ENCODE data around the gene CT45A5. TPM values are rescaled to one million over a fixed set of nuclear protein-coding genes. Genes with fewer than 3 reads are reported as not detected.
"Not testable (repeated sequence)": the region's sequence is repeated elsewhere in the genome, so short reads cannot be mapped to it uniquely, and the experiment has no call there.

Gene CT45A5, protein sequence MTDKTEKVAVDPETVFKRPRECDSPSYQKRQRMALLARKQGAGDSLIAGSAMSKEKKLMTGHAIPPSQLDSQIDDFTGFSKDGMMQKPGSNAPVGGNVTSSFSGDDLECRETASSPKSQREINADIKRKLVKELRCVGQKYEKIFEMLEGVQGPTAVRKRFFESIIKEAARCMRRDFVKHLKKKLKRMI
- total RNA-seq (not detected), polyA plus RNA-seq (not detected)

- DNase-seq (ENCODE audit: extremely low spot score); H3K4me3 ChIP-seq (ENCODE audit: low read depth, low read length); H3K36me3 ChIP-seq (ENCODE audit: insufficient read depth); H3K27ac ChIP-seq (ENCODE audit: low read depth); H3K4me1 ChIP-seq (ENCODE audit: insufficient read depth): not testable (repeated sequence)
- WGBS: no CpG with 5 or more reads among the region's 16 CpGs
These were observed at the start of gene CT45A5 for GRCh38 chrX:135785403-135785802. Gene CT45A5 (minus strand): TSS chrX:135785503. CDS start chrX:135781729, 3,774 bp downstream.

DNA sequence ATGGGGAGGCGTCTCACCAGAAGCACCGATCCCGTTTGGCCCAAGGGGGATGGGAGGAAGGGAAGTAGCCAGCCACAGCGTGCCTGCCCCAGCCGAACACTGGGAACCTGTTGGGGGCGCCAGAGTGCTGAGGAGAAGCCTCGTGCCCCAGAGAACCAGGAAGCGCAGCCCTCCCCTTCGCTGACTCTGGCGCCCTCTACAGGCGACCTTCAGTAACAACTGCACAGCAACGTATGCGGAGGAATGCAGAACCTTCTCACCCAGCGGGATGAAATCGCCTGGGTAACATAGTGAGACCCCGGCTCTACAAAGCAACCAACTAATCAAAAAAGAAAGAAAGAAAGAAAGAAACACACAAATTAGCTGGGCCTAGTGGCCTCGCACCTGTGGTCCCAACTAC, 34.6 kb upstream of the CT45A5 start, which contains the start of gene CT45A2:
Gene CT45A2 (minus strand): TSS at position 101 of the 400 bp plus-strand sequence. CDS start 3,747 bp downstream, outside the sequence.
- not testable (repeated sequence) for H3K4me3 ChIP-seq (ENCODE audit: low read depth, low read length); H3K27ac ChIP-seq (ENCODE audit: low read depth); H3K36me3 ChIP-seq (ENCODE audit: insufficient read depth); H3K4me1 ChIP-seq (ENCODE audit: insufficient read depth); DNase-seq (ENCODE audit: extremely low spot score)
- no CpG with 5 or more reads among the region's 17 CpGs for WGBS

DNA sequence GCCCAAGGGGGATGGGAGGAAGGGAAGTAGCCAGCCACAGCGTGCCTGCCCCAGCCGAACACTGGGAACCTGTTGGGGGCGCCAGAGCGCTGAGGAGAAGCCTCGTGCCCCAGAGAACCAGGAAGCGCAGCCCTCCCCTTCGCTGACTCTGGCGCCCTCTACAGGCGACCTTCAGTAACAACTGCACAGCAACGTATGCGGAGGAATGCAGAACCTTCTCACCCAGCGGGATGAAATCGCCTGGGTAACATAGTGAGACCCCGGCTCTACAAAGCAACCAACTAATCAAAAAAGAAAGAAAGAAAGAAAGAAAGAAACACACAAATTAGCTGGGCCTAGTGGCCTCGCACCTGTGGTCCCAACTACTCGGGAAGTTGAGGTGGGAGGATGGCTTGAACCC, 17.4 kb upstream of the CT45A5 start, which contains the start of gene CT45A6:
Gene CT45A6 (minus strand): TSS at position 101 of the 400 bp plus-strand sequence. CDS start 3,794 bp downstream, outside the sequence.
- H3K4me1 ChIP-seq (ENCODE audit: insufficient read depth); H3K27ac ChIP-seq (ENCODE audit: low read depth); H3K36me3 ChIP-seq (ENCODE audit: insufficient read depth); DNase-seq (ENCODE audit: extremely low spot score); H3K4me3 ChIP-seq (ENCODE audit: low read depth, low read length): not testable (repeated sequence)
- no CpG with 5 or more reads among the region's 16 CpGs for WGBS

DNA sequence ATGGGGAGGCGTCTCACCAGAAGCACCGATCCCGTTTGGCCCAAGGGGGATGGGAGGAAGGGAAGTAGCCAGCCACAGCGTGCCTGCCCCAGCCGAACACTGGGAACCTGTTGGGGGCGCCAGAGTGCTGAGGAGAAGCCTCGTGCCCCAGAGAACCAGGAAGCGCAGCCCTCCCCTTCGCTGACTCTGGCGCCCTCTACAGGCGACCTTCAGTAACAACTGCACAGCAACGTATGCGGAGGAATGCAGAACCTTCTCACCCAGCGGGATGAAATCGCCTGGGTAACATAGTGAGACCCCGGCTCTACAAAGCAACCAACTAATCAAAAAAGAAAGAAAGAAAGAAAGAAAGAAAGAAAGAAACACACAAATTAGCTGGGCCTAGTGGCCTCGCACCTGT, 17.2 kb downstream of the CT45A5 start, which contains the start of gene CT45A3:
Gene CT45A3 (minus strand): TSS at position 101 of the 400 bp plus-strand sequence. CDS start 3,747 bp downstream, outside the sequence.
- H3K27ac ChIP-seq (ENCODE audit: low read depth); H3K36me3 ChIP-seq (ENCODE audit: insufficient read depth); H3K4me3 ChIP-seq (ENCODE audit: low read depth, low read length); H3K4me1 ChIP-seq (ENCODE audit: insufficient read depth); DNase-seq (ENCODE audit: extremely low spot score): not testable (repeated sequence)
- WGBS: no CpG with 5 or more reads among the region's 17 CpGs

DNA sequence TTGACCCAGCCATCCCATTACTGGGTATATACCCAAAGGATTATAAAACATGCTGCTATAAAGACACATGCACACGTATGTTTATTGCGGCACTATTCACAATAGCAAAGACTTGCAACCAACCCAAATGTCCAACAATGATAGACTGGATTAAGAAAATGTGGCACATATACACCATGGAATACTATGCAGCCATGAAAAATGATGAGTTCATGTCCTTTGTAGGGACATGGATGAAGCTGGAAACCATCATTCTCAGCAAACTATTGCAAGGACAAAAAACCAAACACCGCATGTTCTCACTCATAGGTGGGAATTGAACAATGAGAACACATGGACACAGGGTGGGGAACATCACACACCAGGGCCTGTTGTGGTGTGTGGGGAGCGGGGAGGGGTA, 40.6 kb downstream of the CT45A5 start:
- not testable (repeated sequence) for DNase-seq (ENCODE audit: extremely low spot score); H3K4me3 ChIP-seq (ENCODE audit: low read depth, low read length)
- 89% methylated on average over 4 of the region's 4 CpGs for WGBS

GRCh38 chrX:135741192-135741715, 44.0 kb downstream of the CT45A5 start:
- Histone ChIP-seq H3K4me1 (ENCODE audit: insufficient read depth) (no peaks in the 10 kb centered on the region), H3K4me3 (ENCODE audit: low read depth, low read length) (no peak overlapping the region), H3K27ac (ENCODE audit: low read depth) (no peak overlapping the region), H3K36me3 (ENCODE audit: insufficient read depth) (no peaks in the 10 kb centered on the region)
- WGBS: 90% methylated on average over 23 of the region's 23 CpGs
- DNase-seq (ENCODE audit: extremely low spot score): no peak

More for the DNA sequence above, 40.6 kb downstream of the CT45A5 start:
- not testable (repeated sequence) for H3K4me1 ChIP-seq (ENCODE audit: insufficient read depth); H3K36me3 ChIP-seq (ENCODE audit: insufficient read depth); H3K27ac ChIP-seq (ENCODE audit: low read depth)

- 57% methylated on average over 18 of the region's 18 CpGs for WGBS
- DNase-seq (ENCODE audit: extremely low spot score): no peak
- Histone ChIP-seq H3K27ac (ENCODE audit: low read depth) (no peak overlapping the region), H3K4me3 (ENCODE audit: low read depth, low read length) (no peak overlapping the region), H3K36me3 (ENCODE audit: insufficient read depth) (no peaks in the 10 kb centered on the region), H3K4me1 (ENCODE audit: insufficient read depth) (no peaks in the 10 kb centered on the region)
These were observed 44.6 kb downstream of the CT45A5 start for GRCh38 chrX:135740681-135741149.

- 49% methylated on average over 4 of the region's 4 CpGs for WGBS
- H3K4me3 ChIP-seq (ENCODE audit: low read depth, low read length): no peak overlapping the region
- H3K27ac ChIP-seq (ENCODE audit: low read depth): no peak overlapping the region
- DNase-seq (ENCODE audit: extremely low spot score): no peak
- H3K36me3 ChIP-seq (ENCODE audit: insufficient read depth): no peaks in the 10 kb centered on the region
- H3K4me1 ChIP-seq (ENCODE audit: insufficient read depth): no peaks in the 10 kb centered on the region
These were observed 47.8 kb downstream of the CT45A5 start for GRCh38 chrX:135737366-135738071.

DNA sequence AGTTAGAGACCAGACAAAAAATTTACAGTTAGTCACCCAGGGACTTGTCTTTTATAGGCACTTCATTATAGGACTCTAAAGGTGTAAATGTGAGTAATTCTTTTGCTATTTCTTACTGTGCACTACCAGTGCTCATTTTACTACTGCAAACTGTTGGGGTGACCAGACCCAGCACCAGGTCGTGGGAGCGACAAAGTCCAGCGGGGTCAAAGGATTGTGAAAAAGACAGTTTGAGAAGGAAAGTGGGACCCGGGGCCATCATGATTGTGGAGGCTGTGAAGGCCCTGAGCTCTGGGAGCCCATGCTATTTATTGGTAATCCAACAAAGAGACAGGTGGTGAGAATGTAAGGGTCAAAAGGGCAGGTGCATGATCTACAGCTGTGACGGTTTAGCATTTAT, 50.6 kb downstream of the CT45A5 start:
- 59% methylated on average over 5 of the region's 5 CpGs for WGBS
- not testable (repeated sequence) for H3K27ac ChIP-seq (ENCODE audit: low read depth); H3K4me3 ChIP-seq (ENCODE audit: low read depth, low read length); H3K36me3 ChIP-seq (ENCODE audit: insufficient read depth); DNase-seq (ENCODE audit: extremely low spot score); H3K4me1 ChIP-seq (ENCODE audit: insufficient read depth)

Other genes starting within 250 kb of the CT45A5 start
- gene CT45A1, start 71.9 kb downstream of the CT45A5 start, total RNA-seq: not detected
- not detected for gene CT45A1, start 71.9 kb downstream of the CT45A5 start, polyA plus RNA-seq
- not detected for gene CT45A3, start 17.3 kb downstream of the CT45A5 start, total RNA-seq
- not detected for gene CT45A3, start 17.3 kb downstream of the CT45A5 start, polyA plus RNA-seq
- gene CT45A6, start 17.3 kb upstream of the CT45A5 start, total RNA-seq: not detected
- not detected for gene CT45A6, start 17.3 kb upstream of the CT45A5 start, polyA plus RNA-seq
- gene CT45A2, start 34.5 kb upstream of the CT45A5 start, total RNA-seq: not detected
- gene CT45A2, start 34.5 kb upstream of the CT45A5 start, polyA plus RNA-seq: not detected
- not detected for gene CT45A7, start 51.8 kb upstream of the CT45A5 start, total RNA-seq
- not detected for gene CT45A7, start 51.8 kb upstream of the CT45A5 start, polyA plus RNA-seq
- not detected for gene CT45A8, start 69.0 kb upstream of the CT45A5 start, total RNA-seq
- gene CT45A8, start 69.0 kb upstream of the CT45A5 start, polyA plus RNA-seq: not detected
- not detected for gene CT45A9, start 86.3 kb upstream of the CT45A5 start, total RNA-seq
- not detected for gene CT45A9, start 86.3 kb upstream of the CT45A5 start, polyA plus RNA-seq
- not detected for gene CT45A10, start 107.9 kb upstream of the CT45A5 start, total RNA-seq
- not detected for gene CT45A10, start 107.9 kb upstream of the CT45A5 start, polyA plus RNA-seq
- not detected for gene SAGE1, start 108.2 kb upstream of the CT45A5 start, total RNA-seq
- not detected for gene SAGE1, start 108.2 kb upstream of the CT45A5 start, polyA plus RNA-seq
- gene MMGT1, start 188.5 kb upstream of the CT45A5 start, total RNA-seq: 21.4 TPM
- 23.8 TPM for gene MMGT1, start 188.5 kb upstream of the CT45A5 start, polyA plus RNA-seq
- gene SLC9A6, start 199.9 kb upstream of the CT45A5 start, total RNA-seq: 22.9 TPM
- gene SLC9A6, start 199.9 kb upstream of the CT45A5 start, polyA plus RNA-seq: 11.3 TPM